Neutrophil (primary cell): ENCODE data around the gene KAZALD1.

Experiments
- H3K27ac ChIP-seq: fragments of 200-600 bp; sonication (generic); 2 replicates; pipeline ENCODE4 v1.5.1; 2016; ENCODE audit warnings: mild to moderate bottlenecking, moderate library complexity
- H3K27me3 ChIP-seq: fragments of 200-600 bp; sonication (generic); 2 replicates; pipeline ENCODE4 v1.6.0; 2016; ENCODE audit warnings: mild to moderate bottlenecking
- H3K36me3 ChIP-seq: fragments of 200-600 bp; sonication (generic); 2 replicates; pipeline ENCODE4 v1.5.1; 2017
- H3K4me1 ChIP-seq, 2 experiments: fragments of 200-600 bp in 1 of 2; sonication (generic) in 1 of 2; 1 replicate in 1 of 2; 2 replicates in 1 of 2; pipeline versions ENCODE4 v1.5.1 to v1.6.1; 2013 to 2016; ENCODE audit warnings: low read depth in 1 of 2, low read length in 1 of 2, mild to moderate bottlenecking in 1 of 2, moderate library complexity in 1 of 2; ENCODE audit not compliant: control insufficient read depth in 1 of 2, insufficient read depth in 1 of 2
- H3K4me3 ChIP-seq, 2 experiments: fragments of 200-600 bp in 1 of 2; sonication (generic) in 1 of 2; 1 replicate in 1 of 2; 2 replicates in 1 of 2; pipeline ENCODE4 v1.5.1; 2013 to 2016; ENCODE audit warnings: low read depth in 1 of 2, low read length in 1 of 2, mild to moderate bottlenecking in 1 of 2, moderate library complexity in 1 of 2
- H3K9me3 ChIP-seq: fragments of 200-600 bp; sonication (generic); 2 replicates; pipeline ENCODE4 v1.5.1; 2016
- CTCF ChIP-seq: fragments of 200-600 bp; sonication (generic); IDR thresholded peaks from 2 replicates; pipeline ENCODE4 v1.5.1; 2016; ENCODE audit warnings: antibody characterized with exemption

Gene KAZALD1

GRCh38 chr10:101103430-101103829, 41.6 kb downstream of the KAZALD1 start:
- Histone ChIP-seq H3K4me1 (no peaks in the 10 kb centered on the region), H3K27ac (no peak overlapping the region), H3K27me3 (peaks cover 94% of the 10 kb centered on the region), H3K4me3 (no peak overlapping the region), H3K9me3 (no peaks in the 10 kb centered on the region), H3K36me3 (no peaks in the 10 kb centered on the region)
- no peak for TF ChIP-seq CTCF

- H3K27me3 ChIP-seq, result peaks cover 96% of the 10 kb centered on the region
- H3K4me1 ChIP-seq, result no peaks in the 10 kb centered on the region
- no peak overlapping the region for H3K4me3 ChIP-seq
Measured at GRCh38 chr10:101106351-101106750, 44.6 kb downstream of the KAZALD1 start.

GRCh38 chr10:101107771-101108170, 46.0 kb downstream of the KAZALD1 start:
- Histone ChIP-seq H3K27ac (no peak overlapping the region), H3K9me3 (no peaks in the 10 kb centered on the region), H3K4me3 (no peak overlapping the region), H3K36me3 (no peaks in the 10 kb centered on the region), H3K27me3 (peaks cover 96% of the 10 kb centered on the region), H3K4me1 (no peaks in the 10 kb centered on the region)
- TF ChIP-seq CTCF, result no peak

More at GRCh38 chr10:101106351-101106750, 44.6 kb downstream of the KAZALD1 start:
- no peak for TF ChIP-seq CTCF
- H3K27ac ChIP-seq, result no peak overlapping the region
- no peaks in the 10 kb centered on the region for H3K36me3 ChIP-seq
- H3K9me3 ChIP-seq, result no peaks in the 10 kb centered on the region

- no peaks in the 10 kb centered on the region for H3K4me1 ChIP-seq
- TF ChIP-seq CTCF, result no peak
- no peak overlapping the region for H3K4me3 ChIP-seq
- H3K9me3 ChIP-seq, result no peaks in the 10 kb centered on the region
- H3K27ac ChIP-seq, result no peak overlapping the region
- no peaks in the 10 kb centered on the region for H3K36me3 ChIP-seq
- peaks cover 96% of the 10 kb centered on the region for H3K27me3 ChIP-seq
Measured at GRCh38 chr10:101110856-101111523, 49.2 kb downstream of the KAZALD1 start.

- Histone ChIP-seq H3K36me3 (no peaks in the 10 kb centered on the region), H3K27me3 (peaks cover 97% of the 10 kb centered on the region), H3K9me3 (no peaks in the 10 kb centered on the region), H3K27ac (no peak overlapping the region), H3K4me1 (no peaks in the 10 kb centered on the region), H3K4me3 (no peak overlapping the region)
- no peak for TF ChIP-seq CTCF
Measured at GRCh38 chr10:101111547-101111946, 49.8 kb downstream of the KAZALD1 start.
